ENCODE measurements around the gene FAM20C. TPM values are rescaled to one million over a fixed set of nuclear protein-coding genes. Genes with fewer than 3 reads are reported as not detected.

Gene FAM20C
- total and polyA plus RNA-seq, 2 donors (not counting 3 experiments of a cell fraction or from before 2014, with no cell fraction given) = 14.2 to 34.5 TPM

DNA sequence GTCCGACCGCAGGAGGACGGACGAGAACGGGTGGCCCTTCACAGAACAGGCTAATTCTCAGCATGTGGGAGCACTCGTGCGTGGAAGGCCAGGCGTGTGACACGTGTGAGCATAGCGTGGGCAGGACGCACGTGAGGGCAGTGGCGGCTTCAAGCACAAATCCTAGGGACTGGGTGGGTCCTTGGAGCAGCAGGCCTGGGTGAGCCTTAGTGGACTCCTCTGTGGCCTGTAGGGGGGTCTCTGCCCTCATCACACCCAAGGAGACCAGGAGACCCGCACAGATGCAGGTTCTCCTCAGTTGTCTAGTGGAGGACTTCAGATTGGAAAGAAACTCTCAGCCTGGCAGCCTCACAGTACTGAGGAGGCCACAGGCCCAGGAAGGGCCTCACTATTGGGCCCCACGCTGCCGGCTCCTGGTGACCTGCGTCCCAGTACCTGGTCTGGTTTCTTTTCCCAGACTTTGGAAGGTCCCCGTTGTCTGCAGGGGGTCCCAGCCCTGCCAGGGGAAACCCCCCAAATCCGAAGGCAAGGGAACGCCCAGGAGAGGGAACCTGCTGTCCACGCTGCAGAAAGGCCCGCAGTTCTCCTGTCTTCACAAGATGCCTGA, 49.1 kb upstream of the FAM20C start:
- dilution Hi-C loops (cut with MboI; ENCODE audit: extremely low pct_ligation_motif_present, low sequenced_read_pairs) = no loop called here
- Histone ChIP-seq H3K4me1 (ENCODE audit: control insufficient read depth, extremely low read depth, insufficient read depth, low read length) (no peaks in the 10 kb centered on the region), H3K4me3 (replicated peaks in 1 of 3; ENCODE audit: insufficient read depth in 1 of 3, low read depth in 1 of 3, low read length in 3 of 3) (no peak overlapping the region), H3K9me1 (replicated peaks; ENCODE audit: control insufficient read depth, extremely low read depth, insufficient read depth, low read length) (no peaks in the 10 kb centered on the region), H3K9me3 (replicated peaks; ENCODE audit: control insufficient read depth, insufficient read depth, low read length) (no peaks in the 10 kb centered on the region), H3K4me2 (ENCODE audit: insufficient read depth, low read length) (no peak overlapping the region), H3K27ac (ENCODE audit: insufficient read depth, low read depth, low read length) (no peak overlapping the region), H3K27me3 (ENCODE audit: control insufficient read depth in 2 of 2, insufficient read depth in 2 of 2, low read length in 2 of 2) (no peaks in the 10 kb centered on the region), H3K79me2 (ENCODE audit: control insufficient read depth, insufficient read depth, low read length) (no peaks in the 10 kb centered on the region), H2AFZ (ENCODE audit: low read depth, low read length) (no peak overlapping the region), H4K20me1 (replicated peaks; ENCODE audit: control insufficient read depth, extremely low read depth, insufficient read depth, low read length) (no peaks in the 10 kb centered on the region), H3K36me3 (ENCODE audit: control insufficient read depth in 2 of 2, extremely low read depth in 1 of 2, insufficient read depth in 2 of 2, low read length in 2 of 2) (no peaks in the 10 kb centered on the region), H3K9ac (replicated peaks; ENCODE audit: extremely low read depth, insufficient read depth, low read length) (no peak overlapping the region)
- CTCF ChIA-PET = no interaction called here
- FAIRE-seq = no peak
- no peak for TF ChIP-seq MYC (IDR thresholded peaks at IDR 0.05; ENCODE audit: low read depth, low read length)
- TF ChIP-seq POLR2A (IDR thresholded peaks at IDR 0.05; ENCODE audit: low read depth, low read length) = no peak
- no peak for TF ChIP-seq JUN (IDR thresholded peaks at IDR 0.05; ENCODE audit: borderline replicate concordance, insufficient read depth, insufficient read length, low read depth)
- TF ChIP-seq, protein P1, sequence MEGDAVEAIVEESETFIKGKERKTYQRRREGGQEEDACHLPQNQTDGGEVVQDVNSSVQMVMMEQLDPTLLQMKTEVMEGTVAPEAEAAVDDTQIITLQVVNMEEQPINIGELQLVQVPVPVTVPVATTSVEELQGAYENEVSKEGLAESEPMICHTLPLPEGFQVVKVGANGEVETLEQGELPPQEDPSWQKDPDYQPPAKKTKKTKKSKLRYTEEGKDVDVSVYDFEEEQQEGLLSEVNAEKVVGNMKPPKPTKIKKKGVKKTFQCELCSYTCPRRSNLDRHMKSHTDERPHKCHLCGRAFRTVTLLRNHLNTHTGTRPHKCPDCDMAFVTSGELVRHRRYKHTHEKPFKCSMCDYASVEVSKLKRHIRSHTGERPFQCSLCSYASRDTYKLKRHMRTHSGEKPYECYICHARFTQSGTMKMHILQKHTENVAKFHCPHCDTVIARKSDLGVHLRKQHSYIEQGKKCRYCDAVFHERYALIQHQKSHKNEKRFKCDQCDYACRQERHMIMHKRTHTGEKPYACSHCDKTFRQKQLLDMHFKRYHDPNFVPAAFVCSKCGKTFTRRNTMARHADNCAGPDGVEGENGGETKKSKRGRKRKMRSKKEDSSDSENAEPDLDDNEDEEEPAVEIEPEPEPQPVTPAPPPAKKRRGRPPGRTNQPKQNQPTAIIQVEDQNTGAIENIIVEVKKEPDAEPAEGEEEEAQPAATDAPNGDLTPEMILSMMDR (IDR thresholded peaks at IDR 0.05; ENCODE audit: extremely low read depth in 1 of 2, insufficient read depth in 1 of 2, low read depth in 1 of 2, low read length in 2 of 2) = no peak
- no peak for TF ChIP-seq POLR2AphosphoS5 (IDR thresholded peaks at IDR 0.05; ENCODE audit: insufficient read depth, low read depth, low read length)
- no peak for TF ChIP-seq FOS (IDR thresholded peaks at IDR 0.05; ENCODE audit: borderline replicate concordance, insufficient read depth, low read length)
- TF ChIP-seq EZH2 (IDR thresholded peaks at IDR 0.05; ENCODE audit: borderline replicate concordance, low read depth, low read length, severe bottlenecking) = no peak
- DNase-seq (ENCODE audit: low read depth, low spot score) = no peak
- POLR2A ChIA-PET = no interaction called here
- BruUV-seq (replicated peaks) = no TSS peak
- intact Hi-C loops (cut with micrococcal nuclease) = no loop called here
